RWPE2 (cell line): ENCODE results near the gene AP4E1.

Experiments used
- ATAC-seq: fragments of 200-7000 bp; cut with Tn5 transposase; 3 replicates; pipeline ENCODE4 v1.9.1; 2021; ENCODE audit warnings: low read depth
- DNase-seq: peaks from one replicate; pipeline ENCODE4 v3.0.0-alpha.2; 2020; ENCODE audit warnings: low spot score
- H3K27ac ChIP-seq: fragments of 450-650 bp; 2 replicates; pipeline ENCODE4 v1.5.1; 2017; ENCODE audit warnings: mild to moderate bottlenecking; ENCODE audit not compliant: poor library complexity, severe bottlenecking
- H3K27me3 ChIP-seq: fragments of 250-450 bp; sonication (Bioruptor Pico); 2 replicates; pipeline ENCODE4 v1.5.1; 2021; ENCODE audit warnings: mild to moderate bottlenecking, moderate library complexity; ENCODE audit not compliant: insufficient read depth, poor library complexity, severe bottlenecking
- H3K36me3 ChIP-seq: fragments of 250-450 bp; sonication (Bioruptor Pico); 2 replicates; pipeline ENCODE4 v1.5.1; 2020; ENCODE audit warnings: low read depth, mild to moderate bottlenecking, moderate library complexity
- H3K4me1 ChIP-seq: fragments of 250-450 bp; sonication (Bioruptor Pico); 2 replicates; pipeline ENCODE4 v1.5.1; 2021; ENCODE audit warnings: mild to moderate bottlenecking, moderate library complexity; ENCODE audit not compliant: insufficient read depth, poor library complexity, severe bottlenecking
- H3K4me3 ChIP-seq: fragments of 250-450 bp; sonication (Bioruptor Pico); 2 replicates; pipeline ENCODE4 v1.5.1; 2021; ENCODE audit warnings: mild to moderate bottlenecking, moderate library complexity; ENCODE audit not compliant: severe bottlenecking
- H3K9me3 ChIP-seq: fragments of 250-450 bp; sonication (Bioruptor Pico); 2 replicates; pipeline ENCODE4 v1.5.1; 2021; ENCODE audit warnings: mild to moderate bottlenecking, moderate library complexity; ENCODE audit not compliant: severe bottlenecking
- CTCF ChIP-seq: fragments of 450-650 bp; IDR thresholded peaks from one replicate; pipeline ENCODE4 v1.5.1; 2017; ENCODE audit warnings: mild to moderate bottlenecking, moderate library complexity; ENCODE audit not compliant: poor library complexity, severe bottlenecking

Gene AP4E1

GRCh38 chr15:50881121-50882048 lies 27.1 kb upstream of the AP4E1 start:
- no peak for TF ChIP-seq CTCF
- no peaks in the 10 kb centered on the region for H3K27me3 ChIP-seq
- DNase-seq (no peak), ATAC-seq (0 out of 3 replicates have a peak, but pooled peaks have one; percentile 4)
- peaks cover 42% of the 10 kb centered on the region for H3K4me1 ChIP-seq
- no peaks in the 10 kb centered on the region for H3K36me3 ChIP-seq
- H3K27ac ChIP-seq = peak overlapping the region; percentile 63
- no peak overlapping the region for H3K4me3 ChIP-seq
- H3K9me3 ChIP-seq = no peaks in the 10 kb centered on the region

GRCh38 chr15:50883903-50884302 lies 24.6 kb upstream of the AP4E1 start:
- H3K27me3 ChIP-seq = no peaks in the 10 kb centered on the region
- ATAC-seq (0 out of 3 replicates have a peak, but pooled peaks have one; percentile 3), DNase-seq (no peak)
- H3K4me3 ChIP-seq = no peak overlapping the region
- no peak for TF ChIP-seq CTCF
- no peaks in the 10 kb centered on the region for H3K36me3 ChIP-seq
- H3K27ac ChIP-seq = peak overlapping the region; percentile 99
- H3K9me3 ChIP-seq = no peaks in the 10 kb centered on the region
- peaks cover 37% of the 10 kb centered on the region for H3K4me1 ChIP-seq

- ATAC-seq (peak; percentile 74), DNase-seq (peak; percentile 87)
- no peak overlapping the region for H3K4me3 ChIP-seq
- no peaks in the 10 kb centered on the region for H3K9me3 ChIP-seq
- TF ChIP-seq CTCF = no peak
- no peaks in the 10 kb centered on the region for H3K27me3 ChIP-seq
- peaks cover 37% of the 10 kb centered on the region for H3K4me1 ChIP-seq
- peak overlapping the region; percentile 99 for H3K27ac ChIP-seq
- H3K36me3 ChIP-seq = no peaks in the 10 kb centered on the region
These were observed 23.9 kb upstream of the AP4E1 start for GRCh38 chr15:50884540-50884939.

- no peak for ATAC-seq
- Histone ChIP-seq H3K27ac (peak overlapping the region; percentile 99), H3K4me1 (peaks cover 26% of the 10 kb centered on the region), H3K4me3 (no peak overlapping the region), H3K9me3 (peaks cover under 1% of the 10 kb centered on the region), H3K27me3 (no peaks in the 10 kb centered on the region), H3K36me3 (no peaks in the 10 kb centered on the region)
- TF ChIP-seq CTCF = peak; percentile 88
- no peak for DNase-seq
These were observed 22.4 kb upstream of the AP4E1 start for GRCh38 chr15:50886139-50886467.
